ENCODE measurements around the gene CTNNA3.
"Not testable (repeated sequence)": the region's sequence is repeated elsewhere in the genome, so short reads cannot be mapped to it uniquely, and the experiment has no call there.

Gene CTNNA3

DNA sequence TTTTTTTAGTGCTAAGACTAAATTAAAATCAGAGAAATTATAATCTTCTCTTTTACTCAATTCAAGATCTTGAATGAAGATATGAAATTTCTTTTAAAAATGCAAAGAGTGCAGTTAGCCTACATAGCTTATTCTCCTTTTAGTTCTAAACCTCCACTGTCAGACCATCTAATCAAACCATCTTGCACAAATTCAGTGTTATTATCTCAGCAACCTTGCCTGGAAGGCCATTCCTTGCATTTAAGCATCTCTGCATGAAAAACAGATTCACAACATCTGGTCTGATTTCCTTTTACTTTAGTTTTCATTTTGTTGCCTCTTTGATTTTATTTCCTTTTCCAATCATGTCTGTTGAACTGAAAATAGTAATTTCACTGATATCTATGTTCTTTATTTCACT is 1297.3 kb downstream of the CTNNA3 start:
- Histone ChIP-seq H3K36me3 (ENCODE audit: control insufficient read depth, insufficient read depth, low read length) (no peaks in the 10 kb centered on the region), H3K4me3 (ENCODE audit: low read depth, low read length) (no peak overlapping the region), H3K4me1 (ENCODE audit: control insufficient read depth, insufficient read depth, low read length) (peaks cover 8% of the 10 kb centered on the region), H3K9me3 (ENCODE audit: control insufficient read depth, insufficient read depth, low read depth, low read length) (no peaks in the 10 kb centered on the region), H3K27me3 (ENCODE audit: control insufficient read depth, insufficient read depth, low read length) (no peaks in the 10 kb centered on the region), H3K9ac (ENCODE audit: low read length) (no peak overlapping the region), H3K27ac (ENCODE audit: low read depth, low read length) (no peak overlapping the region)

DNA sequence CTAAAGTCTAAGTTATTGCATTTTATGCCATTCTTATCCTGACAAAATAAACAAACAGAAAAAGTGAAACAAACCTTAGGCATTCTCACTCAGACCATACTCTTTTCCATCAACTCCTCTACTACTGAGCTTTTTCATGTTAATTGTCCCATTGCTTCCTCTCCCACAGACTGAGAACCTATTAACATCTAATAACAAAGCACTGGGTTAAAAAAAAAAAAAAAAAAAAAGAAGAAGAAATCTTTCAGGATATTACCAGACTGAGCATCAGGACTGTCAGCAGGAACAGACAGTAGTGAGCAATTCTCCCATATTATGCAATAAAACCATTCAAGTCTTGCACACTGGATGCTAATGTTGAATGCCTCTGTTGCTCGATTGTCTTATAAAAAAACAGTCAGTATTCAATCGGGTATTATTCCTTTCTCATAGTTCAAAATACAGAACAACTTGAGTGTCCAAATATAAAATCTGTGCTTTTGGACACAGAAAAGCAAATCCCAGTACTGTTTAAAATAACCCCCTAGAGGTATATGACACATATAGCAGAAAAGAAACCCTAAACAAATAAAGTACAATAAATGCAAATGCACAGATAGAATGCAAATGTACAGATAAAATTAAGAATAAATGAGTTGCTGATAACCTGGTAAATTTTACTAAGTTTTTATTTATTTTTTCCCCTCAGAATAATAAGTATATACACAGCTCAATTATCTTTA is 1301.5 kb downstream of the CTNNA3 start:
- H3K4me1 ChIP-seq (ENCODE audit: control insufficient read depth, insufficient read depth, low read length): peaks cover 8% of the 10 kb centered on the region

DNA sequence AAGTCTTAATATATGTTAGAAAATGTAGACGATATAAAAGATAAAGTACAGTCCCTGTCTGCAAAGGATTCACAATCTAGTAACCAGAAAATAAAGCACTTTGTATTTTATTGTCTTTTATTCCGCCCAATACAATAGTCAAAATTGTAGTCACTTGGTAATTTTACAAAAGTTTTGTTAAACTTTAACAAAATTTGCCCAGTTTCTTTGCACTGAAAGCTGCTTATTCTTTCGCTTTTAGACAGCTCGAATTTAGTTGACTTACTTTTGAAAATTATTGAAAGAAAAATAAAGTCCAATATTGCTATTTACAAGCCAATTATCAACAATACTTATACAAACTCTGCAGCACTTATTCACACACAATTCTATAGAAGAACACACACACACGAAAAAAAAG is 1305.1 kb downstream of the CTNNA3 start:
- Histone ChIP-seq H3K4me1 (ENCODE audit: control insufficient read depth, insufficient read depth, low read length) (peaks cover 8% of the 10 kb centered on the region), H3K36me3 (ENCODE audit: control insufficient read depth, insufficient read depth, low read length) (no peaks in the 10 kb centered on the region), H3K4me3 (ENCODE audit: low read depth, low read length) (no peak overlapping the region), H3K27me3 (ENCODE audit: control insufficient read depth, insufficient read depth, low read length) (no peaks in the 10 kb centered on the region), H3K9me3 (ENCODE audit: control insufficient read depth, insufficient read depth, low read depth, low read length) (no peaks in the 10 kb centered on the region), H3K9ac (ENCODE audit: low read length) (no peak overlapping the region), H3K27ac (ENCODE audit: low read depth, low read length) (no peak overlapping the region)

More for the DNA sequence above, 1301.5 kb downstream of the CTNNA3 start:
- Histone ChIP-seq H3K27ac (ENCODE audit: low read depth, low read length) (no peak overlapping the region), H3K27me3 (ENCODE audit: control insufficient read depth, insufficient read depth, low read length) (no peaks in the 10 kb centered on the region), H3K4me3 (ENCODE audit: low read depth, low read length) (no peak overlapping the region), H3K36me3 (ENCODE audit: control insufficient read depth, insufficient read depth, low read length) (no peaks in the 10 kb centered on the region), H3K9ac (ENCODE audit: low read length) (no peak overlapping the region), H3K9me3 (ENCODE audit: control insufficient read depth, insufficient read depth, low read depth, low read length) (no peaks in the 10 kb centered on the region)

DNA sequence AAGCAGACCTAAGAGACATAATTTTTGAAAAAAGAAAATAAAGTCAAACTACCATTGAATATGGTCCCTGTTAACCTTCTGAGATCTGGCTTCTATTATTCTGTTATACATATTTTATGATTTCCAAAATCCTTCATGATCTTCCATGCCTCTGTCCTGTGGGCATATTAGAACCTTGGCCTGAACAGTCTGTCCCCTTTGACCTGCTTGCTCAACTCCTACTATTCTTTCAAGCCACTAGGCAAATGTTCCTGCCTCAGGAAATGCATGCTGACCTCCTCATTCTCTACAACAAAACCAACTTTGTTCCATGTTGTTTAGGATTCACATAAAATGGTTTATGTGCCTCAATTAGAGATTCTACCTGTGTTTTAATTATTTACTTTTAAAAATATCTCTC is 1315.0 kb downstream of the CTNNA3 start:
- H3K4me3 ChIP-seq (ENCODE audit: low read depth, low read length): no peak overlapping the region
- peaks cover 9% of the 10 kb centered on the region for H3K4me1 ChIP-seq (ENCODE audit: control insufficient read depth, insufficient read depth, low read length)
- H3K36me3 ChIP-seq (ENCODE audit: control insufficient read depth, insufficient read depth, low read length): no peaks in the 10 kb centered on the region
- no peaks in the 10 kb centered on the region for H3K9me3 ChIP-seq (ENCODE audit: control insufficient read depth, insufficient read depth, low read depth, low read length)
- H3K9ac ChIP-seq (ENCODE audit: low read length): no peak overlapping the region
- H3K27me3 ChIP-seq (ENCODE audit: control insufficient read depth, insufficient read depth, low read length): no peaks in the 10 kb centered on the region
- H3K27ac ChIP-seq (ENCODE audit: low read depth, low read length): no peak overlapping the region

DNA sequence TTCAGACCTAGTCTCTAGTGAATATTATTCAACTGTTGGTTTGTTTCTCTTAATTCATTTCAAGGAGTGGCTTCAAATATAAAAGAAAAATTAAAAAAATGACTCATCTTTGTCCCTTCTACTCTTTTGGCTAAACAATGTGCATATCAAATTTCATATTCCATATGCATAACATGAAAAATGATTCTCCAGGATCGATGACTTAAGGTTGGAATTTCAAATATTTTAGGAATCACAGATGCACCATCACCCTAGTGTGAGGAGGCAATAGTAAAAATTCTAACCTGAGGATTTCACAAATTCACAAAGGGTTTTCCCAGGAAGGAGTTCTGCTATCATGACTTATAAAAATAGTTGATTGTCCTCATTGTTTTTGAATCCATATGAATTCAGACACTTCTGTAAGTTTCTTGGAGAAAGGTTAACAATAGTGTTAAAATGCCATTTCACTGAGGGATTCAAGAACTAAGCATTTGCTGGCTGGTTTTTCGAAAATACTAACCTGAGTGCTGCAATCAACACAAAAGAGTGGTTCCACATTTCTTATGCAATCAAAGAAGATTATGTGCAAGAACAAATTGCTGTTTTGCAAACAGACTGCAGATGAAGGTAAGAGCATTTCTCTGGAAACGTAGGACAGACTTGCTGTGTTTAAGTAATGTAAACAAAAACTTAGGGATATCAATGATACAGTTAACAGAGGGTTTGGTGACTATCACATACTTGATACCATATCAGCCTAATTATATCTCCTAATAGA is 1317.7 kb downstream of the CTNNA3 start:
- H3K4me1 ChIP-seq (ENCODE audit: control insufficient read depth, insufficient read depth, low read length): peaks cover 9% of the 10 kb centered on the region
- no peaks in the 10 kb centered on the region for H3K36me3 ChIP-seq (ENCODE audit: control insufficient read depth, insufficient read depth, low read length)
- no peak overlapping the region for H3K4me3 ChIP-seq (ENCODE audit: low read depth, low read length)
- no peak overlapping the region for H3K9ac ChIP-seq (ENCODE audit: low read length)
- H3K9me3 ChIP-seq (ENCODE audit: control insufficient read depth, insufficient read depth, low read depth, low read length): no peaks in the 10 kb centered on the region
- H3K27ac ChIP-seq (ENCODE audit: low read depth, low read length): 0 out of 2 replicates have a peak overlapping the region, but pooled peaks have one; percentile 28
- H3K27me3 ChIP-seq (ENCODE audit: control insufficient read depth, insufficient read depth, low read length): no peaks in the 10 kb centered on the region

DNA sequence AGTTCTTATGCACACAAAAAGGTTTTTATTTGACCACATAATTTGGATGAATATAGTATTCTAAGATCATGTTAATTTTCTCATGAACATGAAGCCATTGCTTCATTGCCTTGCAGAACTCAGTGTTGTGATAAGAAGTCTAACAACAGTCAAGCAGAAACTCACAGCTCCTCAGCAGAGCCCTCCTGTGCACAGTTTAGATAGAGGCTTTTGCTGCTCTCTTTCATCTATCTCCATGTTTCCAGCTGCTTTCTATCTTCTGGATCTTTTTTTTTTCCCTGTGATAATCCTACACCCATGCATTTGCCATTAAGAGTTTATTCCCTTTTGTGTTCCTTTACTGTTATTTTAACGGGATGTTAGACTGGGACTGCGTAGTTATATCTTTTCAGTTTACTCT is 1327.8 kb downstream of the CTNNA3 start:
- Histone ChIP-seq H3K4me1 (ENCODE audit: control insufficient read depth, insufficient read depth, low read length) (no peaks in the 10 kb centered on the region), H3K4me3 (ENCODE audit: low read depth, low read length) (no peak overlapping the region), H3K9ac (ENCODE audit: low read length) (no peak overlapping the region), H3K36me3 (ENCODE audit: control insufficient read depth, insufficient read depth, low read length) (no peaks in the 10 kb centered on the region), H3K27ac (ENCODE audit: low read depth, low read length) (no peak overlapping the region), H3K27me3 (ENCODE audit: control insufficient read depth, insufficient read depth, low read length) (no peaks in the 10 kb centered on the region), H3K9me3 (ENCODE audit: control insufficient read depth, insufficient read depth, low read depth, low read length) (no peaks in the 10 kb centered on the region)

DNA sequence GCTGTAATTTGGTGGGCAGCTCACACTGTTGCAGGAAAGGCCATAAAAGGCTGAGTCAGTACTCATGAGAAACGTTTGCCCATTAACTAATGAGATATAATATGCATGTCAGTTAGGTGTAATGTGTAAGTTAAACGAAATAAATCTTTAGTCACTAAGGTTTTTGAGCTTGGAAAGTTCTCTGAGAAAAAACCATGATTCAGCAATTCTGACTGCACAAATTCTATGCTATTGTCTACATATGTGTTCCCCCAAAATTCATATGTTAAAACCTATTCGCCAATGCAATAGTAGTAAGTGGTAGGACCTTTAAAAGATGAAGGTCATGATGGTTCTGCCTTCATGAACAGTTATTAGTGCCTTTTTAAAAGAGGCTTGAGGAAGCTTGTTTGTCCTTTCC is 1329.8 kb downstream of the CTNNA3 start:
- Histone ChIP-seq H3K27me3 (ENCODE audit: control insufficient read depth, insufficient read depth, low read length) (no peaks in the 10 kb centered on the region), H3K36me3 (ENCODE audit: control insufficient read depth, insufficient read depth, low read length) (no peaks in the 10 kb centered on the region), H3K27ac (ENCODE audit: low read depth, low read length) (no peak overlapping the region), H3K9ac (ENCODE audit: low read length) (no peak overlapping the region), H3K4me3 (ENCODE audit: low read depth, low read length) (no peak overlapping the region), H3K9me3 (ENCODE audit: control insufficient read depth, insufficient read depth, low read depth, low read length) (no peaks in the 10 kb centered on the region), H3K4me1 (ENCODE audit: control insufficient read depth, insufficient read depth, low read length) (no peaks in the 10 kb centered on the region)

DNA sequence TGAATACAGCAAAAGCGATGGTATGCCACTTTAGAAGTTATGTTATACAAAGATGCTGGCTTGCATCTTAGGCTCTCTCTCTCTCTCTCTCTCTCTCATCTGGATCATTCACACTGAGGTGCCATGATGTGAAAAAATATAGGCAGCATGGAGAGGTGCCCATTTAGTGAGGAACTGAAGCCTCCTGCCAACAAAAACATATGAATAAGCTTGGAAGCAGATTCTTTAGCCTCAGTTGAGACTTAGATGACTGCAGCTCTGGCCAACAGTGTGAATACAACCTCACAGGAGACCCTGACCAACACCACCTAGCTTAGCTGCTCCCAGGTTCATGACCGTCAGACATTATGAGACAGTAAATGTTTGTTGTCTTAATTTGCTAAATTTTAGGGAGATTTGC is 1330.3 kb downstream of the CTNNA3 start:
- Histone ChIP-seq H3K27me3 (ENCODE audit: control insufficient read depth, insufficient read depth, low read length) (no peaks in the 10 kb centered on the region), H3K4me1 (ENCODE audit: control insufficient read depth, insufficient read depth, low read length) (no peaks in the 10 kb centered on the region), H3K27ac (ENCODE audit: low read depth, low read length) (no peak overlapping the region), H3K36me3 (ENCODE audit: control insufficient read depth, insufficient read depth, low read length) (no peaks in the 10 kb centered on the region), H3K4me3 (ENCODE audit: low read depth, low read length) (no peak overlapping the region), H3K9me3 (ENCODE audit: control insufficient read depth, insufficient read depth, low read depth, low read length) (no peaks in the 10 kb centered on the region), H3K9ac (ENCODE audit: low read length) (no peak overlapping the region)

DNA sequence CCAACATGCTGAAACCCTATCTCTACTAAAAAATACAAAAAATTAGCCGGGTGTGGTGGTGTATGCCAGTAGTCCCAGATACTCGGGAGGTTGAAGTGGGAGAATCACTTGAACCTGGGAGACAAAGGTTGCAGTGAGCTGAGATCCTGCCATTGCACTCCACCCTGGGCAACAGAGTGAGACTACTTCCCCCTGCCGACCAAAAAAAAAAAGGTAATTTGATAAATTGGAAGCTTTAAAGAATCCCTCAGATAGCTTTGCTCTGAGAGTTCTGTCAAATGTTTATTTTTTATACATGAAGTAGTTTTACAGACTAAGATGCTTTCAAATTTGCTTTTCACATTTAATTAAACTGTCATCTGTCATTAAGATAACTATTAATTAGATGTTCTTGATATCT is 1333.5 kb downstream of the CTNNA3 start:
- H3K27ac ChIP-seq (ENCODE audit: low read depth, low read length): no peak overlapping the region
- H3K4me1 ChIP-seq (ENCODE audit: control insufficient read depth, insufficient read depth, low read length): no peaks in the 10 kb centered on the region
- H3K27me3 ChIP-seq (ENCODE audit: control insufficient read depth, insufficient read depth, low read length): no peaks in the 10 kb centered on the region
- H3K36me3 ChIP-seq (ENCODE audit: control insufficient read depth, insufficient read depth, low read length): no peaks in the 10 kb centered on the region
- H3K9ac ChIP-seq (ENCODE audit: low read length): no peak overlapping the region
- no peak overlapping the region for H3K4me3 ChIP-seq (ENCODE audit: low read depth, low read length)
- H3K9me3 ChIP-seq (ENCODE audit: control insufficient read depth, insufficient read depth, low read depth, low read length): no peaks in the 10 kb centered on the region

DNA sequence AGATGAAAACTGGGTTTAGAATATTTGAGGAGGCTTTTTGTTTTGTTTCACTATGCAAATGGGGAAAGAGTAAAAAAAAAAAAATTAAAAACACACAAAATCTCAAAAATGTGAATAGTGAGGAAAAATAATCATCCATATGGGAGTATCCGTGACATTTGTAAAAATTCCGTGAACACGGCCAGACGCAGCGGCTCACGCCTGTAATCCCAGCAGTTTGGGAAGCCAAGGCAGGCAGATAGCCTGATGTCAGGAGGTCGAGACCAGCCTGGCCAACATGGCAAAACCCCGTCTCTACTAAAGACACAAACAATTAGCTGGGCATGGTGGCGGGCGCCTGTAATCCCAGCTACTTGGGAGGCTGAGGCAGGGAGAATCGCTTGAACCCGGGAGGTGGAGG is 1342.2 kb downstream of the CTNNA3 start:
- H3K9ac ChIP-seq (ENCODE audit: low read length); H3K9me3 ChIP-seq (ENCODE audit: control insufficient read depth, insufficient read depth, low read depth, low read length); H3K36me3 ChIP-seq (ENCODE audit: control insufficient read depth, insufficient read depth, low read length); H3K4me1 ChIP-seq (ENCODE audit: control insufficient read depth, insufficient read depth, low read length); H3K4me3 ChIP-seq (ENCODE audit: low read depth, low read length); H3K27ac ChIP-seq (ENCODE audit: low read depth, low read length); H3K27me3 ChIP-seq (ENCODE audit: control insufficient read depth, insufficient read depth, low read length): not testable (repeated sequence)

DNA sequence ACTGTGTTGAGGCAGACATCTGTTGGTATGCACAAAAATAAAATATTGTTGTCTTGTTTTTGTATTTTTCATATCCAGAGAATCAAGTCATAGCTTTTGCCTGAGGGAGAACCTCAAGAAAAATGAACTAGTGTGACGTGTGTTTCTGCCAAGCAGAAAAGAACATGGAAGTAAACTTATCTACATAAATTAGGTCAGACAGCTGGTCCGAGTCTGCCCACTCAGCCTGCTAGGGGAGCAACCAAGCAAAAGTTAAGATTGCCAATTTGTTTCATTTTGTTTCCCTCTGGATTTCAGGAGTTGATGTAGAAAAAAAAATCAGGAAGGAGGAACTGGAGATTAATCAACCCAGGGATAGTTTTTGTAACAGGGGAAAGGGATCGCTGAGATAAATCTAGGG is 1342.6 kb downstream of the CTNNA3 start:
- no peaks in the 10 kb centered on the region for H3K27me3 ChIP-seq (ENCODE audit: control insufficient read depth, insufficient read depth, low read length)
- H3K9ac ChIP-seq (ENCODE audit: low read length): no peak overlapping the region
- H3K36me3 ChIP-seq (ENCODE audit: control insufficient read depth, insufficient read depth, low read length): no peaks in the 10 kb centered on the region
- no peaks in the 10 kb centered on the region for H3K9me3 ChIP-seq (ENCODE audit: control insufficient read depth, insufficient read depth, low read depth, low read length)
- no peaks in the 10 kb centered on the region for H3K4me1 ChIP-seq (ENCODE audit: control insufficient read depth, insufficient read depth, low read length)
- H3K27ac ChIP-seq (ENCODE audit: low read depth, low read length): no peak overlapping the region
- H3K4me3 ChIP-seq (ENCODE audit: low read depth, low read length): no peak overlapping the region

All from HUES6 (cell line).